ENCODE measurements around the gene TNS1.
A peak's percentile ranks its signal among the peaks of the same experiment; 100 is the strongest.

The TNS1 gene

GRCh38 chr2:217993817-217994463, 8.9 kb downstream of the TNS1 start:
- no peaks in the 10 kb centered on the region for H3K4me1 ChIP-seq

GRCh38 chr2:217993138-217993537, 9.7 kb downstream of the TNS1 start:
- Histone ChIP-seq H3K9ac (no peak overlapping the region), H3K4me2 (ENCODE audit: low read length) (no peak overlapping the region), H3K4me3 (ENCODE audit: low read depth, low read length) (no peak overlapping the region), H3K27me3 (ENCODE audit: control insufficient read depth, insufficient read depth, low read length) (peaks cover 5% of the 10 kb centered on the region), H3K36me3 (ENCODE audit: control insufficient read depth, insufficient read depth, low read length) (no peaks in the 10 kb centered on the region), H3K9me3 (ENCODE audit: control insufficient read depth, low read length) (no peaks in the 10 kb centered on the region), H3K79me2 (peaks cover 4% of the 10 kb centered on the region), H3K27ac (no peak overlapping the region), H3K4me1 (peaks cover 6% of the 10 kb centered on the region), H2AFZ (no peak overlapping the region)
- no peak for TF ChIP-seq CTCF (IDR thresholded peaks at IDR 0.05)

More at GRCh38 chr2:217993817-217994463, 8.9 kb downstream of the TNS1 start:
- H3K79me2 ChIP-seq = peaks cover 4% of the 10 kb centered on the region
- no peaks in the 10 kb centered on the region for H3K9me3 ChIP-seq (ENCODE audit: control insufficient read depth, low read length)
- H3K36me3 ChIP-seq (ENCODE audit: control insufficient read depth, insufficient read depth, low read length) = no peaks in the 10 kb centered on the region
- peaks cover 5% of the 10 kb centered on the region for H3K27me3 ChIP-seq (ENCODE audit: control insufficient read depth, insufficient read depth, low read length)
- H3K4me2 ChIP-seq (ENCODE audit: low read length) = no peak overlapping the region
- no peak overlapping the region for H3K27ac ChIP-seq
- peak; percentile 60 for TF ChIP-seq CTCF (IDR thresholded peaks at IDR 0.05)
- no peak overlapping the region for H3K9ac ChIP-seq
- no peak overlapping the region for H3K4me3 ChIP-seq (ENCODE audit: low read depth, low read length)
- no peak overlapping the region for H2AFZ ChIP-seq

GRCh38 chr2:217992061-217992460, 10.7 kb downstream of the TNS1 start:
- no peak overlapping the region for H3K27ac ChIP-seq
- H3K27me3 ChIP-seq (ENCODE audit: control insufficient read depth, insufficient read depth, low read length) = peaks cover 5% of the 10 kb centered on the region
- H2AFZ ChIP-seq = no peak overlapping the region
- no peaks in the 10 kb centered on the region for H3K9me3 ChIP-seq (ENCODE audit: control insufficient read depth, low read length)
- H3K4me1 ChIP-seq = peaks cover 15% of the 10 kb centered on the region
- H3K4me3 ChIP-seq (ENCODE audit: low read depth, low read length) = no peak overlapping the region
- no peak for TF ChIP-seq CTCF (IDR thresholded peaks at IDR 0.05)
- H3K4me2 ChIP-seq (ENCODE audit: low read length) = no peak overlapping the region
- H3K9ac ChIP-seq = no peak overlapping the region
- peaks cover 4% of the 10 kb centered on the region for H3K79me2 ChIP-seq
- H3K36me3 ChIP-seq (ENCODE audit: control insufficient read depth, insufficient read depth, low read length) = no peaks in the 10 kb centered on the region

GRCh38 chr2:217990791-217991465, 11.9 kb downstream of the TNS1 start:
- H3K9me3 ChIP-seq (ENCODE audit: control insufficient read depth, low read length) = no peaks in the 10 kb centered on the region
- no peak overlapping the region for H3K4me2 ChIP-seq (ENCODE audit: low read length)
- no peaks in the 10 kb centered on the region for H3K36me3 ChIP-seq (ENCODE audit: control insufficient read depth, insufficient read depth, low read length)
- H3K9ac ChIP-seq = no peak overlapping the region
- no peak overlapping the region for H3K4me3 ChIP-seq (ENCODE audit: low read depth, low read length)
- no peak overlapping the region for H2AFZ ChIP-seq
- peaks cover 15% of the 10 kb centered on the region for H3K4me1 ChIP-seq
- no peak for TF ChIP-seq CTCF (IDR thresholded peaks at IDR 0.05)
- H3K27ac ChIP-seq = no peak overlapping the region
- H3K27me3 ChIP-seq (ENCODE audit: control insufficient read depth, insufficient read depth, low read length) = peaks cover 5% of the 10 kb centered on the region
- peaks cover 4% of the 10 kb centered on the region for H3K79me2 ChIP-seq
